Activated CD4-positive, alpha-beta T cell treated with anti-CD3 and anti-CD28 coated beads, Interleukin-2, Interleukin-4, amounts not matched to agents 100 ng/mL and 50 ng/mL, durations not matched to agents 16 hours and 8 hours (primary cell): ENCODE results near the gene NUMB.
A peak's percentile ranks its signal among the peaks of the same experiment; 100 is the strongest.
"Not testable (repeated sequence)": the region's sequence is repeated elsewhere in the genome, so short reads cannot be mapped to it uniquely, and the experiment has no call there.

Experiments used
- DNase-seq: peaks from one replicate; pipeline ENCODE4 v3.0.0-alpha.2; 2020; ENCODE audit warnings: low spot score

The NUMB gene

GRCh38 chr14:73422515-73422914, 35.8 kb downstream of the NUMB start:
- no peak for DNase-seq

DNA sequence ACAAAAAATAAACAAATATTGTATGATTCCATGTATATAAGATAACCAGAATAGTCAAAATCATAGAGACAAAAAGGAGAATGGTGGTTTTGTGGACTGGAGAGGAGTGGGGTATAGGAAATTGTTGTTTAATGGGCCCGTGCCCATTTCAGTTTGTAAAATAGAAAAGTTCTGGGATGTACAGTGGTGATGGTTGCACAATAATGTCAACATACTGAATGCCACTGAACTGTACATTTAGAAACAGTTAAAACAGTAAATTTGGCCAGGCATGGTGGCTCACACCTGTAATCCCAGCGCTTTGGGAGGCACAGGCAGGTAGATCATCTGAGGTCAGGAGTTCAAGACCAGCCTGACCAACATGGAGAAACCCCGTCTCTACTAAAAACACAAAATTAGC, 40.1 kb downstream of the NUMB start:
- DNase-seq = no peak

- DNase-seq = not testable (repeated sequence)
Measured at GRCh38 chr14:73406248-73406647, 52.1 kb downstream of the NUMB start.

- no peak for DNase-seq
Measured at GRCh38 chr14:73403181-73403752, 55.1 kb downstream of the NUMB start.

GRCh38 chr14:73402579-73402978, 55.8 kb downstream of the NUMB start:
- DNase-seq = no peak

DNA sequence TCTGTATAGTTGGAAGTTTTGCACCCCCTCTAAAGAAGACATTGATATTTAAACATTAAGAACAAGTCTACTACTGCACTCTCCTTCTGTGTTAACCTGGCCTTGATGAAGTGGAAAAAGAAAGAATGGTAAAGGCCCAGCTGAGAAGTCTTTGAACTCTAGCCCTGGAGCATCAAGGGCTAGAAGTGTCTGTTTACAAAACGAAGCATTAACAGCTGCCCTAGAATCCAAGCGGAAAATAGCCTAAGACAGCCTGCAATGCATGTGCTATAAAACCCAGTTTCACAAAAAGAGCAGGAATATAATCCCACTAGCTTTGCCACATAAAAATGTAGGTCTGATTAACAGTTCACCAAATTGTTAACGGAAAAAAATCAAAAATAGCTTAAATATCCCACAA, 60.5 kb downstream of the NUMB start:
- no peak for DNase-seq

GRCh38 chr14:73394317-73394716, 64.0 kb downstream of the NUMB start:
- DNase-seq = no peak

GRCh38 chr14:73393375-73393774, 65.0 kb downstream of the NUMB start:
- no peak for DNase-seq

- peak; percentile 63 for DNase-seq
Measured at GRCh38 chr14:73392329-73393257, 65.8 kb downstream of the NUMB start.

- not testable (repeated sequence) for DNase-seq
Measured at GRCh38 chr14:73387860-73388259, 70.5 kb downstream of the NUMB start.

DNA sequence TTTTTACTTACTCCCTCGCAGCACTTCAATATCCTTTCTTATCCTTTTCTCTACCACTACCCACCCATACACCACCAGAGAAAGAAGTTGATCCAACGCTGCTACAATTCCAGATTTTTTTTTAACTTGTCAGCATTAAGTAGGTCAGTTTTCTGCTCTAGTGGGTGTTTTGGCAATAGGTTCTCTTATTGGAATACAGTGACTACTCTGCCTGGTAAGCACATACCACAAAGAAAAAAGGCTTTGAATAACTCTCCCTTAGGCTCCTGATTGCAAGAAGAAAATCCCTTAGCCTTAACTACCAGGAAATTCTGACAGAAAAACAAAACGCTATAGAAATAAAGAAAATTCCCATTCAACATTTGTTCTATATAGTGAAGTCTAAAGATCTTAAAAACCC, 72.0 kb downstream of the NUMB start:
- DNase-seq = no peak

- not testable (repeated sequence) for DNase-seq
Measured at GRCh38 chr14:73385021-73385420, 73.3 kb downstream of the NUMB start.

DNA sequence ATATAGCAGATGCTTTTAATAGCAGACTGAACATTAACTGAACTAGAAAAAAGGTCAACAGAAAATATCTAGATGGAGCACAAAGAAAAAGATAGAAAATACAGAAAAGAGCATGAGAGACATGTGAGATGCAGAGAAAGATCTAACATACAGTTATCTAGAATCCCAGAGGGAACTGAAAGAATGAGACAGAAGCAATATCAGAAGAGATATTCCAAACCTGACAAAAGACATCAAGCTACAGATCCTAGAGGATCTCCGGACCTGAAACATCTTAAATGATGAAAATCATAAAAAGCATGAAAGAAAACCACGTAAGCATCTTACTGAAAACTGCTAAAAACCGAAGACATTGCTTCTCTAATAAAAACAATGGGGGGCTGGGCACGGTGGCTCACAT, 75.0 kb downstream of the NUMB start:
- no peak for DNase-seq

- no peak for DNase-seq
Measured at GRCh38 chr14:73381380-73382013, 76.8 kb downstream of the NUMB start.

DNA sequence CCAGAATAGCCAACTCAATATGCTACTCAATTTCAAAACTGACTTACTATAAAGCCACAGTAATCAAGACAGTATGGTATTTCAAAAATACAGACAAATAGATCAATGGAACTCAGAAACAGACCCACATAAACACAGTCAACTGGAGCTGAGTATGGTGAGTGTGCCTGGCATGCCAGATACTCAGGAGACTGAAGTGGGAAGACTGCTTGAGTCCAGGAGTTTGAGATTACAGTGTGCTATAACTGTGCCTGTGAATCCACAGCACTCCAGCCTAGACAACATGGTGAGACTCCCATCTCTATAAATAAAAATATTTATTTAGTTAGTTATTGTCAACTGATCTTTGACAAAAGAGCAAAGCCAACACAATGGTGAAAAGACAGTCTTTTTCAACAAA, 81.8 kb downstream of the NUMB start:
- no peak for DNase-seq

- DNase-seq = no peak
Measured at GRCh38 chr14:73375861-73376260, 82.5 kb downstream of the NUMB start.

- no peak for DNase-seq
Measured at GRCh38 chr14:73374218-73374617, 84.1 kb downstream of the NUMB start.

DNA sequence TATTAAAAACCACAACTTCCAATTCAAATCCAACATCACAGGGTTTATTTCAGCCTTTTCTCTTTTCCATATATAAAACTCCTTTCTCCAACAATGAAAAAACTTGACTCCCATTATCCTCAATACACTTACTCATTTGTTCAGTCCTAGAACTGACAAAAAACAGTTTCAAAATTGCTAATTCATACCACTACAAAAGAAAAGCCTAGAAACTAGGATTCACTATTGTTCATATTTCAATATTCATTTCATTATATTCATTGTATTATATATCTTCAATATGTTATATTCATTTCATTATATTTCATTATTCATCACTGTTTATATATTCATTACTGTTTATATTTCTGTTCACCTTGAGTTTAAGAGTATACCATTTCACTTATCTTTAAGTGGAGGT, 85.8 kb downstream of the NUMB start:
- peak; percentile 31 for DNase-seq

DNA sequence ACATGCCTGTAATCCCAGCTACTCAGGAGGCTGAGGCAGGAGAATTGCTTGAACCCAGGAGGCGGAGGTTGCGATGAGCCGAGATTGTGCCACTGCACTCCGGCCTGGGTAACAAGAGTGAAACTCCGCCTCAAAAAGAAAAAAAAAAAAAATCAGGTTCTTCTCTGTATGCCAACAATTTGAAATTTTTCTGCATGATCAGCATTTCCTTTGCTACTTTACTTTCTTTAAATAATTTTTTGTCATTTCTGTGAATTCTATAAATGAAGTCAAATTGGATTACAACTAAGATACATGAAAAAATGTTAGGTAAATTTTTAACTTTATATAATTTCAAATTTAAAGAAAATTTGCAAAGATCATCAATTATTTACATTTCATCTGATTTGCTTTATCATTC, 87.8 kb downstream of the NUMB start:
- DNase-seq = no peak

DNA sequence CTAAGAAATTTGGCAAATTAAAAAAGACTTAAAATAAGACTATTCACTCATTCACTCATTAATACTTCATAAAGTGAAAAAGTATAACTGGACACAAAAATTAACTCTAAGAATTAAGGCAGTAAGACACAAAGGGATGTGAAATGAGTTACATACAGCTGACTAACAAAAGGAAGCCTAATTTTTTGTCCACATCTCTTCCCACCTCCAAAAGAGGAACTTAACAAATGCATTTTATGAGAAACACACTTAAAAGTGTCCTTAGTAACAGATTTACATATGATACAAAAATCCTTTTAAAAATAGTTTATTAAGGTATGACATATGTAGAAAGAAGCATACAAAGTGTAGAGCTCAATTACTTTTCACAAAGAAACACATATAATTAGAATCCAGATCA, 88.9 kb downstream of the NUMB start:
- no peak for DNase-seq

GRCh38 chr14:73368616-73369015, 89.7 kb downstream of the NUMB start:
- no peak for DNase-seq

DNA sequence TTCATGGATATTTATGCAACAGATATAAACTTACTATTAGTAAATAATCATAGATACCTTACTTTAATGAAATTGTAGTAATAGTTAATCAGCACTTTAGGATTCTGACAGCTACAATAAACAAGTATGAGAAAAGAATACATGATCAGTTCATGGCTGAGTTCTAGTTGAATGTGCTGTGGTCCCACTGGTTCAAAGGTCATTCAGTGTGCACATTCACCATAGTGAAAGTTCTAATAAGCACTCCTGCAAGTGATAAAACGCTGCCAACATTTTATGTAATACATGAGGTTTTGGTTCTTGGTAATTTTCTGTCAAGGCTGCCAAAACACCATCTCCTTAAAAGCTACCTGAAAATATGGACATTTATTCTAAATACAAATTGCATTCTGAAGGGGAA, 92.6 kb downstream of the NUMB start:
- DNase-seq = no peak

DNA sequence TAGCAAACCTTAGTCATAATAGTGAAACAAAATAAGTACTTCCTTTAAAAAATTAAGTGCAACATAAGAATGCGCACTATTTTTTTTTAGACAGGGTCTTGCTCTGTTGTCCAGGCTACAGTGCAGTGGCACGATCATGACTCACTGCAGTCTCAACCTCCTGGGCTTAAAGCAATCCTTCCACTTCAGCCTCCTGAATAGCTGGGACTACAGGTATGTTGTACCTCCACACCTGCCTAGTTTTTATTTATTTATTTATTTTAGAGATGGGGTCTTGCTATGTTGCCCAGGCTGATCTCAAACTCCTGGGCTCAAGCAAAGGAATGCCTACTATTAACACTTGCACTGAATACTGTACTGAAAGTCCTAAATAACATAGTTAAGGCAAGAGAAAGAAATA, 93.8 kb downstream of the NUMB start:
- no peak for DNase-seq
